Fibroblast of lung (primary cell): ENCODE results near the gene SGCG. TPM values are rescaled to one million over a fixed set of nuclear protein-coding genes. Genes with fewer than 3 reads are reported as not detected.

Source experiments
- DNase-seq, 2 donors: peaks; one replicate each; pipeline versions ENCODE4 v3.0.0 to v3.0.0-alpha.2; 2010; ENCODE audit warnings: low read depth in 2 of 2
- H2AFZ ChIP-seq: 2 replicates; pipeline ENCODE4 v1.5.1; 2012; ENCODE audit warnings: low read length, control low read depth, inconsistent platforms
- H3K27ac ChIP-seq: 2 replicates; pipeline ENCODE4 v1.5.1; 2011; ENCODE audit warnings: low read length, control low read depth; ENCODE audit not compliant: insufficient read depth
- H3K27me3 ChIP-seq: 2 replicates; pipeline ENCODE4 v1.5.1; 2011; ENCODE audit warnings: mild to moderate bottlenecking, low read length; ENCODE audit not compliant: control insufficient read depth, insufficient read depth
- H3K36me3 ChIP-seq: 2 replicates; pipeline ENCODE4 v1.5.1; 2011; ENCODE audit warnings: low read length; ENCODE audit not compliant: control insufficient read depth, insufficient read depth
- H3K4me1 ChIP-seq: 2 replicates; pipeline ENCODE4 v1.5.1; 2011; ENCODE audit warnings: low read length; ENCODE audit not compliant: control insufficient read depth, insufficient read depth; ENCODE audit errors: extremely low read depth
- H3K4me2 ChIP-seq: 2 replicates; pipeline ENCODE4 v1.5.1; 2011; ENCODE audit warnings: low read length, control low read depth; ENCODE audit not compliant: insufficient read depth; ENCODE audit errors: extremely low read depth
- H3K4me3 ChIP-seq, 4 experiments: fragments of 200-600 bp in 1 of 4; sonication (generic) in 1 of 4; replicated peaks in 1 of 4; 2 replicates each; pipeline ENCODE4 v1.5.1; 2011 to 2016; ENCODE audit warnings: low read length in 4 of 4, low read depth in 3 of 4, mild to moderate bottlenecking in 3 of 4, control low read depth in 2 of 4, inconsistent platforms in 1 of 4, mixed read lengths in 1 of 4; ENCODE audit not compliant: insufficient read depth in 1 of 4; ENCODE audit errors: control extremely low read depth in 1 of 4
- H3K79me2 ChIP-seq: 2 replicates; pipeline ENCODE4 v1.5.1; 2012; ENCODE audit warnings: mild to moderate bottlenecking, low read length, inconsistent platforms; ENCODE audit not compliant: control insufficient read depth, insufficient read depth
- H3K9ac ChIP-seq: 2 replicates; pipeline ENCODE4 v1.5.1; 2011; ENCODE audit warnings: mild to moderate bottlenecking, low read length, control low read depth; ENCODE audit not compliant: insufficient read depth
- H3K9me3 ChIP-seq: 2 replicates; pipeline ENCODE4 v1.5.1; 2012; ENCODE audit warnings: low read depth, low read length; ENCODE audit not compliant: control insufficient read depth, insufficient read depth
- H4K20me1 ChIP-seq: 2 replicates; pipeline ENCODE4 v1.5.1; 2011; ENCODE audit warnings: low read length; ENCODE audit not compliant: control insufficient read depth, insufficient read depth; ENCODE audit errors: extremely low read depth
- EZH2 ChIP-seq: IDR thresholded peaks from 2 replicates; pipeline ENCODE4 v1.5.1; 2012; ENCODE audit warnings: low read length, control low read depth, mild to moderate bottlenecking; ENCODE audit errors: missing control alignments
- polyA plus RNA-seq, 2 donors: library from polyadenylated mRNA; depleted of rRNA in 1 of 2; stranded (reverse) in 1 of 2; unstranded in 1 of 2; fragments of >200 nt; gene quantifications; 2 replicates each; pipeline ENCODE4 v1.2.1, GENCODE V29; 2011 to 2012; ENCODE audit warnings: missing spikeins in 1 of 2
- total RNA-seq: library from RNA; depleted of rRNA; stranded (reverse); fragments of >200 nt; gene quantifications from 2 replicates; pipeline ENCODE4 v1.2.1, GENCODE V29; 2014
- TF ChIP-seq, protein P1 (sequence below), 2 donors: IDR thresholded peaks in 1 of 2; conservative IDR thresholded peaks in 1 of 2; 1 replicate in 1 of 2; 2 replicates in 1 of 2; pipeline ENCODE4 v1.5.1; 2011 to 2012; ENCODE audit warnings: low read length in 2 of 2, control low read depth in 1 of 2, inconsistent platforms in 1 of 2, low read depth in 1 of 2, mild to moderate bottlenecking in 1 of 2

Gene SGCG
- total and polyA plus RNA-seq, 2 donors (not counting 1 experiment from before 2014, with no cell fraction given), result 0.14 to 1.5 TPM

DNA sequence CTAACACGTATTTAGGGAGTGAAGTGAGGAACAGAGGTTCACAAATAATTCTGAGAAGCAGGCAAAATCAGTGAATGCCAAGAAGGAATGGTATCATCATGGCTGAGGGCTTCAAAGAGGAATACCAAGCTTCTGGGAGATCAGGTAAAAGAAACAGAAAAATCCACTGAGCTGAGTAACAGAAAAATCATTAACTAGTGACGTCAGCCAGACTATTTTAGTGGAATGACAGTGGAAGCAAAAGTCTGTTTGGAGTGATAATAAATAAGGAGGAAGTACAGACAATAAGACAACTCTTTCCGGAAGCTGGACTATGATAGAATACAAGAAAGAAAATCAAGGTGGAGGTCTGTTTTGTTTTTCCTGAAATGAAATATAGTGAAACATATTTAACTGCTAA lies 169.2 kb downstream of the SGCG start:
- Histone ChIP-seq H3K79me2 (peaks cover 77% of the 10 kb centered on the region), H3K9ac (no peak overlapping the region), H2AFZ (no peak overlapping the region), H3K9me3 (no peaks in the 10 kb centered on the region), H3K27me3 (no peaks in the 10 kb centered on the region), H3K36me3 (peaks cover 16% of the 10 kb centered on the region), H3K4me1 (peaks cover 8% of the 10 kb centered on the region), H3K4me2 (no peak overlapping the region), H4K20me1 (no peaks in the 10 kb centered on the region), H3K4me3 (no peak overlapping the region), H3K27ac (no peak overlapping the region)
- TF ChIP-seq, protein P1, sequence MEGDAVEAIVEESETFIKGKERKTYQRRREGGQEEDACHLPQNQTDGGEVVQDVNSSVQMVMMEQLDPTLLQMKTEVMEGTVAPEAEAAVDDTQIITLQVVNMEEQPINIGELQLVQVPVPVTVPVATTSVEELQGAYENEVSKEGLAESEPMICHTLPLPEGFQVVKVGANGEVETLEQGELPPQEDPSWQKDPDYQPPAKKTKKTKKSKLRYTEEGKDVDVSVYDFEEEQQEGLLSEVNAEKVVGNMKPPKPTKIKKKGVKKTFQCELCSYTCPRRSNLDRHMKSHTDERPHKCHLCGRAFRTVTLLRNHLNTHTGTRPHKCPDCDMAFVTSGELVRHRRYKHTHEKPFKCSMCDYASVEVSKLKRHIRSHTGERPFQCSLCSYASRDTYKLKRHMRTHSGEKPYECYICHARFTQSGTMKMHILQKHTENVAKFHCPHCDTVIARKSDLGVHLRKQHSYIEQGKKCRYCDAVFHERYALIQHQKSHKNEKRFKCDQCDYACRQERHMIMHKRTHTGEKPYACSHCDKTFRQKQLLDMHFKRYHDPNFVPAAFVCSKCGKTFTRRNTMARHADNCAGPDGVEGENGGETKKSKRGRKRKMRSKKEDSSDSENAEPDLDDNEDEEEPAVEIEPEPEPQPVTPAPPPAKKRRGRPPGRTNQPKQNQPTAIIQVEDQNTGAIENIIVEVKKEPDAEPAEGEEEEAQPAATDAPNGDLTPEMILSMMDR (conservative IDR thresholded peaks at IDR 0.05 in 1 of 2, IDR thresholded peaks at IDR 0.05 in 1 of 2; ENCODE audit: low read depth in 1 of 2, low read length in 2 of 2), result no peak
- no peak for TF ChIP-seq EZH2
- peak in 1 of 2 donors; percentile 44 for DNase-seq

DNA sequence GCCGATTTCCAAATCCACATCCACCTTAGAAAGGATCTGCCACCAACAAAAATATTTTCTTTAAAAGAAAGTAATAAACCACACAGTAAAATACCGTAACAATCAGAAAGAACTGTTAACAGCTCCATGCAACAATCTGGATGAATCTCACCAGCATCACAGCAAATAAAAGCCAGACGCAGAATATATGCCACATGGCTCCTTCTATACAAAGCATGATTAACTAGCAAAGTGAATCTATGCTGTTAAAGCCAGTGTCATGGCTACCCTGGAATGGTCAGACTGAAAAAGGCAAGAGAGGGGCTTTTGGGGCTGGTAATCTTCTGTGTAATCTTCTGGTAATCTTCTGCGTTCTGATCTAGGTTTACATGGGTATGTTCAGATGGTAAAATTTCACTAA lies 171.4 kb downstream of the SGCG start:
- H3K27me3 ChIP-seq, result no peaks in the 10 kb centered on the region
- no peak overlapping the region for H3K27ac ChIP-seq
- TF ChIP-seq, protein P1 (conservative IDR thresholded peaks at IDR 0.05 in 1 of 2, IDR thresholded peaks at IDR 0.05 in 1 of 2; ENCODE audit: low read depth in 1 of 2, low read length in 2 of 2), result no peak
- no peak for TF ChIP-seq EZH2
- H3K9ac ChIP-seq, result no peak overlapping the region
- peaks cover 21% of the 10 kb centered on the region for H3K36me3 ChIP-seq
- H3K4me2 ChIP-seq, result no peak overlapping the region
- no peaks in the 10 kb centered on the region for H4K20me1 ChIP-seq
- no peak overlapping the region for H2AFZ ChIP-seq
- no peak for DNase-seq
- H3K4me3 ChIP-seq, result no peak overlapping the region
- no peaks in the 10 kb centered on the region for H3K9me3 ChIP-seq
- peaks cover 64% of the 10 kb centered on the region for H3K79me2 ChIP-seq
- H3K4me1 ChIP-seq, result peaks cover 8% of the 10 kb centered on the region

DNA sequence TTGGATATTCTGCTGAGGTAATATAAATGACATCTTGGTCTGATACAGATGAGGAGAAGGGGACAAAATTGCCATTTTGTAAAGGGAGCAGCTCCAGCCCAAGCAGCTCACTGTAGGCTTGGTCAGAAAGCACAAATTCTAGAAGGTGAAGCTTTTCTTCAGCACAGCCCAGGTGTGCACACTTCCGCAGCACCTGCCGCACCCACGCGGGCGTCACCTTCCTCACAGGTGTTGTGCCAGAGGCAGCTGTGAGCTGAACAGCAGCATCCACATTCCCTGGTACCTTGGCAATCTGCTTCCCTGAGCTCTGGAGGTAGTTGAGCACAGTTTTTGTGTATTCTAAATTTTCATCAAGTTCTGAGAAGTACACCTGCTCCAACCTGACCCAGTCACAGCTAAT lies 173.7 kb downstream of the SGCG start:
- DNase-seq, result no peak
- H3K4me3 ChIP-seq, result no peak overlapping the region
- no peaks in the 10 kb centered on the region for H3K27me3 ChIP-seq
- H4K20me1 ChIP-seq, result no peaks in the 10 kb centered on the region
- H3K4me1 ChIP-seq, result peaks cover 5% of the 10 kb centered on the region
- TF ChIP-seq, protein P1 (conservative IDR thresholded peaks at IDR 0.05 in 1 of 2, IDR thresholded peaks at IDR 0.05 in 1 of 2; ENCODE audit: low read depth in 1 of 2, low read length in 2 of 2), result no peak
- no peak for TF ChIP-seq EZH2
- H3K36me3 ChIP-seq, result peaks cover 16% of the 10 kb centered on the region
- no peak overlapping the region for H3K9ac ChIP-seq
- H3K79me2 ChIP-seq, result peaks cover 46% of the 10 kb centered on the region
- no peaks in the 10 kb centered on the region for H3K9me3 ChIP-seq
- H3K4me2 ChIP-seq, result no peak overlapping the region
- H2AFZ ChIP-seq, result no peak overlapping the region
- H3K27ac ChIP-seq, result no peak overlapping the region
